Activated CD8-positive, alpha-beta memory T cell treated with anti-CD3 and anti-CD28 coated beads for 48 hours (primary cell): ENCODE results near the gene PLGRKT.
"Not testable (repeated sequence)": the region's sequence is repeated elsewhere in the genome, so short reads cannot be mapped to it uniquely, and the experiment has no call there.

Source experiments
- DNase-seq, 3 experiments: peaks; one replicate each; pipeline ENCODE4 v3.0.0-alpha.2; 2020; ENCODE audit warnings: low read depth in 2 of 3, low spot score in 2 of 3

Gene PLGRKT

GRCh38 chr9:5452286-5452609 is 14.5 kb upstream of the PLGRKT start:
- DNase-seq, result no peak

- DNase-seq, result peak; percentile 52 to 88 (median 62)
Observed at GRCh38 chr9:5450359-5451091, 12.8 kb upstream of the PLGRKT start, which contains the start of gene CD274. Gene CD274, plus strand, starts transcription at chr9:5450542. Its CDS starts 5,572 bp downstream, at chr9:5456114.

GRCh38 chr9:5449521-5450358 is 12.0 kb upstream of the PLGRKT start:
- no peak for DNase-seq

- no peak for DNase-seq
Observed at GRCh38 chr9:5448461-5449435, 11.0 kb upstream of the PLGRKT start.

- DNase-seq, result no peak
Observed at GRCh38 chr9:5448016-5448415, 10.3 kb upstream of the PLGRKT start.

- no peak for DNase-seq
Observed at GRCh38 chr9:5447337-5447736, 9.6 kb upstream of the PLGRKT start.

- no peak for DNase-seq
Observed at GRCh38 chr9:5446451-5447236, 8.9 kb upstream of the PLGRKT start.

- DNase-seq, result no peak
Observed at GRCh38 chr9:5445886-5446285, 8.2 kb upstream of the PLGRKT start.

DNA sequence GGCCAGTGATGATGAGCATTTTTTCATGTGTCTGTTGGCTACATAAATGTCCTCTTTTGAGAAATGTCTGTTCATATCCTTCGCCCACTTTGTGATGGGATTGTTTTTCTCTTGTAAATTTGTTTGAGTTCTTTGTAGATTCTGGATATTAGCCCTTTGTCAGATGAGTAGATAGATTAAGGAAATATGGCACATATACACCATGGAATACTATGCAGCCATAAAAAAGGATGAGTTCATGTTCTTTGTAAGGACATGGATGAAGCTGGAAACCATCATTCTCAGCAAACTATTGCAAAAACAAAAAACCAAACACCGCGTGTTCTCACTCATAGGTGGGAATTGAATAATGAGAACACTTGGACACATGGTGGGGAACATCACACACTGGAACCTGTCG is 7.4 kb upstream of the PLGRKT start:
- not testable (repeated sequence) for DNase-seq

- no peak for DNase-seq
Observed at GRCh38 chr9:5443850-5444249, 6.1 kb upstream of the PLGRKT start.

GRCh38 chr9:5442400-5443011 is 4.8 kb upstream of the PLGRKT start:
- DNase-seq, result no peak

- no peak for DNase-seq
Observed at GRCh38 chr9:5441043-5441442, 3.3 kb upstream of the PLGRKT start.

DNA sequence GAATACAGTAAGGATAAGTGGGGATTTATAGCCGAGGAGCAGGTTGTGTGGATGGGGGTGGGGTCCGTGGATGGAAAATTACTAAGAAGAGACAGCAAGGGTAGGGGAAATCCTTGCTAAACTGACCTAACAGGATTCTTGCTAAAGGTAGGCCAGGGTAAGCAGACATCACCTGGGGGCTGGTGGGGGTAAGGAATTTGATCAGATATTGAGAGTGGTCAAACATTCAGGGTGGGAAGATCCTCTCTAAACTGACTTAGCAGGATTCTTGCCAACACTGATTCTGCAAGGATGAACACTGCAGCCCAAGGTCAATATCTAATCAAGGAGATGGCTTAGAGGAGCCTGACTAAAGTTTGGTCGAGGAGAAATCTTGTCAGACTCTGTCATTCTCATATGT is 2.7 kb upstream of the PLGRKT start:
- no peak for DNase-seq

DNA sequence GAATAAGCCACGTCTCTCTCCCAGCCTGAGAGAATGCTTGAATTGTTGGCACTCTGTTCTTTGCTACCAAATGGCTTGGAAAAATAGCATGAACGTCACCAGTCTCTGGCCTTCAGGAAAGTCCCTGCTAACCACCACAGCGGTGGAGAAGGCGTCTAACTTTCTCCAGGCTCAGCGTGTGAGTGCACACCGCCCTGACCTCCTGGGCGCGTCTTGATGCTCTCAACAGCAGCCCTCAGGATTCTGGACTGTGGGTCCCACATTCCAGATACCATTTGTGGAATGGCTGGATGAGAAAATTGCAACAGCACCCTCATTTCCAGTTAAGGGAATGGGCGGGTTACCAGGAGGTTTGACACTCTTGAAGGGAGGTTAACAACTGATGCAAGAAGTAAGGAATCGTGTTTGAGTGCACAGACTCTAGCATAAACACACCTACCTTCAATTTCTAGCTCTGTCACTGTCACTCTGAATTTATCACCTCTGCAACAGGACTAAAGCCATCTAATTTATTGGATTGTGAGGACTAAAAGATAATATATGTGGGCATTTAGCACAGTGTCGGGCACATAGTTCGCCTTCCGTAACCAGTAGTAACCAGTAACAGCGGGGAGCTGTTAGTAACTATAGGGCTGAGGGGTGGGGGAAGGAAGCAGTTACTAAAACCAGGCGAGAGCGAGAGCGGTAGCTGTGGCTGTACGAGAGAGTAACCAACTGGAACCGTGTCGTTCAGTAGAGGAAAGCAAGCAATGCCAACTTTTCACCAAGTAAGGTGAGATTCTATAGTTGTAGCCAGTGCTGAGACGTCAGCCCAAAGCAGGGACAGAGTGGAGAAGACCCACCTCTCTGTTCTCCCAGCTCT is 807 bp upstream of the PLGRKT start:
- DNase-seq, result peak in 1 of 3 experiments; percentile 50

DNA sequence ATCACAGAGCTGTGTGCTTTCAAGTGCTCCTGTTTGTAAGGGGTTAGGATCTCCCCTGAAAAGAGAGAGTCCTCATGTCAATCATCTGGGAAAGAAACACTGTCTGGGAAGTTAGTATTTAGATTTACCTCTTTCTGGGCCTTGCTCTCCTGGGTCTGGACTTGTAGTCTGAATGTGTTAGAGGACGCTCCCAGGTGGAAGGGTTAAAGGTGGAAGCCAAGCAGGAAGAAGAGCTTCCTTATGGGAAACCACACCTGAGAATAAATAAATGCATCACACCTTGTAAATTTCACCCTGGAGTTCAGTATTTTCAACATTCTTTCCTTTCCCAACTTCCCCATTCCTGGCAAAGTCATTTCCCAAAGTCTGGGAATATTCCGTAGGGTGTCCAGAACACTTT is 1.3 kb downstream of the PLGRKT start:
- no peak for DNase-seq

DNA sequence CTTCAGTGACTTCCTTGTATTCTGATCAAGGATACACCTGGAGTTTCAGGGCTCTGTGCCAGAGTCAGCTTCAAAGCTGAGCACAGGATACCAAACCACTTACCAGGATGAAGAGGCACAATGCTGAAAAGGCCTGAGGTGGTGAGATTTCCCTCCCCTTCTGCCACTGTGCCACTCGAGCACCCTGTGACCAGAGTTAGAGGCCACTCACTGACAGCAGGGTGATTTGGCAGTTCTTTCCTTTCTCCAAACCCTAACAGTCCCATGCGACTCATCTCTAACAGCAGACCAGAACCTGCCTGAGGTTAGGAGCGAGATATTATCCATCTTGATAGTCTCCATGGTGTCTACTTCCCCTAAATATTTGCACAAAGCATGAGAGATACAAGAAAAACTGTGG is 1.8 kb downstream of the PLGRKT start:
- DNase-seq, result no peak

DNA sequence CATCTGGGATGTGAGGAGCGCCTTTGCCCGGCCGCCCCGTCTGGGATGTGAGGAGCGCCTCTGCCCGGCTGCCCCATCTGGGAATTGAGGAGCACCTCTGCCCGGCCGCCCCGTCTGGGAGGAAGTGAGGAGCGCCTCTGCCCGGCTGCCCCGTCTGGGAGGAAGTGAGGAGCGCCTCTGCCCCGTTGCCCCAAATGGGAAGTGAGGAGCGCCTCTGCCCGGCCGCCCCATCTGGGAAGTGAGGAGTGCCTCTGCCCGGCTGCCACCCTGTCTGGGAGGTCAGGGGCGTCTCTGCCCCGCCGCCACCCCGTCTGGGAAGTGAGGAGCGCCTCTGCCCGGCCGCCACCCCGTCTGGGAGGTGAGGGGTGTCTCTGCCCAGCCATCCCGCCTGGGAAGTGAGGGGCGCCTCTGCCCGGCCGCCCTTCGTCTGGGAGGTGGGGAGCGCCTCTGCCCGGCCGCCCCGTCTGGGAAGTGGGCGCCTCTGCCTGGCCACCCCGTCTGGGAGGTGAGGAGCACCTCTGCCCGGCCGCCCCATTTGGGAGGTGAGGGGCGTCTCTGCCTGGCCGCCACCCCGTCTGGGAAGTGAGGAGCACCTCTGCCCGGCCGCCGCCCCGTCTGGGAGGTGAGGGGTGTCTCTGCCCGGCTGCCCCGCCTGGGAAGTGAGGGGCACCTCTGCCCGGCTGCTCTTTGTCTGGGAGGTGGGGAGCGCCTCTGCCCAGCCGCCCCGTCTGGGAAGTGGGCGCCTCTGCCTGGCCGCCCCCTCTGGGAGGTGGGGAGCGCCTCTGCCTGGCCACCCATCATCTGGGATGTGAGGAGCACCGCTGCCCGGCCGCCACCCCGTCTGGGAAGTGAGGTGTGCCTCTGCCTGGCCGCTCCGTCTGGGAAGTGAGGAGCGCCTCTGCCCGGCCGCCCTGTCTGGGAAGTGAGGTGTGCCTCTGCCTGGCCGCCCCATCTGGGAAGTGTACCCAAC is 3.6 kb downstream of the PLGRKT start:
- not testable (repeated sequence) for DNase-seq

DNA sequence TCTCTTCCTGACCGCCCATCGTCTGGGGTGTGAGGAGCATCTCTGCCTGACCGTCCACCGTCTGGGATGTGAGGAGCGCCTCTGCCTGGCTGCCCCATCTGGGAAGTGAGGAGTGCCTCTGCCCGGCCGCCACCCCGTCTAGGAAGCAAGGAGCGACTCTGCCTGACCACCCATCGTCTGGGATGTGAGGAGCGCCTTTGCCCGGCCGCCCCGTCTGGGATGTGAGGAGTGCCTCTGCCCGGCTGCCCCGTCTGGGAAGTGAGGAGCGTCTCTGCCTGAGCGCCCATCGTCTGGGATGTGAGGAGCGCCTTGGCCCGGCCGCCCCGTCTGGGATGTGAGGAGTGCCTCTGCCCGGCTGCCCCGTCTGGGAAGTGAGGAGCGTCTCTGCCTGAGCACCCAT is 4.4 kb downstream of the PLGRKT start:
- not testable (repeated sequence) for DNase-seq
